ENCODE measurements around the gene XAF1.

Gene XAF1

DNA sequence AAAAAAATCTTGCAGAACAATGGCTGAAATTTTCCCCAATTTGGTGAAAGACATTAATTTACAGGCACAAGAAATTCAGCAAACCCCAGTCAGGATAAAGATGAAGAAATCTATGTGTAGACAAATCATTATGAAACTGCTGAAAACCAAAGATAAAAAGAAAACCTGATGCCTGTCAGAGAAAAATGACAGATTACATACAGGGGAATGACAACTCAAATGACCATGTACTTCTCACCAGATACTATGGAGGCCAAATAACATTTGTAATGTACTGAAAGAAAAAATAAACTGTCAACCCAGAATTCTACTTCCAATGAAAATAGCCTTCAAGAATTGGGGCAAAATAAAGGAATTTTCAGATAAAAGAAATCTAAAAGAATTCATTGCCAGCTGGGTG is 7.2 kb upstream of the XAF1 start:
- no peak overlapping the region for H3K4me3 ChIP-seq (replicated peaks; ENCODE audit: low read depth, low read length)
- H3K36me3 ChIP-seq (ENCODE audit: control insufficient read depth, insufficient read depth, low read length): no peaks in the 10 kb centered on the region
- TF ChIP-seq, protein P1, sequence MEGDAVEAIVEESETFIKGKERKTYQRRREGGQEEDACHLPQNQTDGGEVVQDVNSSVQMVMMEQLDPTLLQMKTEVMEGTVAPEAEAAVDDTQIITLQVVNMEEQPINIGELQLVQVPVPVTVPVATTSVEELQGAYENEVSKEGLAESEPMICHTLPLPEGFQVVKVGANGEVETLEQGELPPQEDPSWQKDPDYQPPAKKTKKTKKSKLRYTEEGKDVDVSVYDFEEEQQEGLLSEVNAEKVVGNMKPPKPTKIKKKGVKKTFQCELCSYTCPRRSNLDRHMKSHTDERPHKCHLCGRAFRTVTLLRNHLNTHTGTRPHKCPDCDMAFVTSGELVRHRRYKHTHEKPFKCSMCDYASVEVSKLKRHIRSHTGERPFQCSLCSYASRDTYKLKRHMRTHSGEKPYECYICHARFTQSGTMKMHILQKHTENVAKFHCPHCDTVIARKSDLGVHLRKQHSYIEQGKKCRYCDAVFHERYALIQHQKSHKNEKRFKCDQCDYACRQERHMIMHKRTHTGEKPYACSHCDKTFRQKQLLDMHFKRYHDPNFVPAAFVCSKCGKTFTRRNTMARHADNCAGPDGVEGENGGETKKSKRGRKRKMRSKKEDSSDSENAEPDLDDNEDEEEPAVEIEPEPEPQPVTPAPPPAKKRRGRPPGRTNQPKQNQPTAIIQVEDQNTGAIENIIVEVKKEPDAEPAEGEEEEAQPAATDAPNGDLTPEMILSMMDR (IDR thresholded peaks at IDR 0.05; ENCODE audit: insufficient read depth, low read length, poor library complexity, severe bottlenecking): no peak
- no peak for DNase-seq (ENCODE audit: extremely low read depth, insufficient read length)
- H3K27me3 ChIP-seq (replicated peaks; ENCODE audit: control insufficient read depth, insufficient read depth, low read length): no peaks in the 10 kb centered on the region

DNA sequence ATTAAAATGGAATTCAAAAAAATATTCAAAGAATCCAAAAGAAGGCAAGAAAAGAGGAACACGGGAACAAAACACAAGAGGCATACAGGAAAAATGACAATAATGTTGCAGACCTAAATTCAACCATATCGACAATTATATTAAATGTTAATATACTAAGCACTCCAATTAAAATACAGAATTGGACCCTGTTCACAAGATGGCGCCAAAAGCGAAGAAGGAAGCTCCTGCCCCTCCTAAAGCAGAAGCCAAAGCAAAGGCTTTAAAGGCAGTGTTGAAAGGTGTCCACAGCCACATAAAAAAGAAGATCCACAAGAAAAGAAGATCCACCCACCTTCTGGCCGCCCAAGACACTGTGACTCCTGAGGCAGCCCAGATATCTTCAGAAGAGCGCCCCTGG is 6.3 kb upstream of the XAF1 start:
- TF ChIP-seq, protein P1 (IDR thresholded peaks at IDR 0.05; ENCODE audit: insufficient read depth, low read length, poor library complexity, severe bottlenecking): no peak
- no peak for DNase-seq (ENCODE audit: extremely low read depth, insufficient read length)
- no peaks in the 10 kb centered on the region for H3K27me3 ChIP-seq (replicated peaks; ENCODE audit: control insufficient read depth, insufficient read depth, low read length)
- H3K4me3 ChIP-seq (replicated peaks; ENCODE audit: low read depth, low read length): no peak overlapping the region
- H3K36me3 ChIP-seq (ENCODE audit: control insufficient read depth, insufficient read depth, low read length): no peaks in the 10 kb centered on the region

DNA sequence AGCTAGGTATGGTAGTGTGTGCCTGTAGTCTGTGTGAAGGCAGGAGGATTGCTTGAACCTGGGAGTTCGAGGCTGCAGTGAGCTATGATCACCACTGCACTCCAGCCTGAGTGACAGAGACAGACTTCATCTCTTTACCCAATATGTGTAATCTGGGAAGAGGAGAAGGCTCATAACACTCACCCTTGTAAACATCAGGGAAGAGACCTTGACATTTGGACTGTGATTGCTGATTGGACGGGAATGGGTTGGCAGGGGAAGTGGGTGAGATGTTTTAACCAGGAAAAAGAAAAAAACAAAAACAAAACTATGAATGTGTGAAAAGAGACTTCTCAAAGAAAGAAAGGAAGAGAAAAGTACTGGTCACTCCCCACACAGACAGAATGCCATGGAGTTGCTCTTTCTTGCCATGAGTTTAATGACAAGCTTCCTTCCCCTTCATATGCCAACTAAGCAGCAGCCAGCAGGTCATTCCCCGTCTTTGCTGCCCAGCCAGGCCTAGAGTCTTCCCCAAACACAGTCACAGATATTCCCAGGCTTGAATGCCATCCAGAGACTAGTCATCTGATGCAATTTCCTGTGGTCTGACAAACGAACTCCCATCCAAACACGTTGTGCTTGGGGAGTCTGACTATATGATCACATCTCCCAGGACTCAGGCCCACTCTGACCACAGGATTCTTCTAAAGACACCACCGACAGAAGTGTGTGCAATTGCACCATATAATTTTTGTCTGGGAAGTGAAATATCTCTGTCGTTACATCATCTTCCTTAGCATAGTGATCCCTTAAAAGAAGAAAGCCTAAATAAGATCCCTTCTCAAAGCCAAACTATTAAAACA is 3.6 kb upstream of the XAF1 start:
- H3K27me3 ChIP-seq (replicated peaks; ENCODE audit: control insufficient read depth, insufficient read depth, low read length): no peaks in the 10 kb centered on the region
- H3K36me3 ChIP-seq (ENCODE audit: control insufficient read depth, insufficient read depth, low read length): no peaks in the 10 kb centered on the region
- H3K4me3 ChIP-seq (replicated peaks; ENCODE audit: low read depth, low read length): no peak overlapping the region
- DNase-seq (ENCODE audit: extremely low read depth, insufficient read length): no peak
- TF ChIP-seq, protein P1 (IDR thresholded peaks at IDR 0.05; ENCODE audit: insufficient read depth, low read length, poor library complexity, severe bottlenecking): no peak

DNA sequence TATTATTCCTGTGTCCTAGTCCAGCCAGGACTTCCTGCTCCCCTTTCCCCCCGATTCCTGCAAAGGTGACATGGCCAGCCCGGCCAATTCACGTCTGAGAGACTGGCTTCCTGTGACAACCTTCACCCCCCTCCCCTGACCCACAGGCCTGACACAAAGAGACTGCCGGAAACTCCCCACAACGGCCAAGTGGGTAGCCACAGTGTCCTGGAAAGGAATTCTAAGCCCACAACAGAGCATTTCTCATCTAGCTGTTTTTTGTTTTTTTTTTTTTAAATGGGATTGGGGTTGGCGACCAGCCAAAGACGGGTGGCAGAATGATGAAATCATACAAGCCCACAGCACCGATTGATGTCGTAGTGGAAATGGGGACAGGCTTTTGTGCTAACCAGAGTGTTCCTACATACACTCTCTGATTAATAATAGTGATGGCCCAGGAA is 2.8 kb upstream of the XAF1 start:
- no peak for DNase-seq (ENCODE audit: extremely low read depth, insufficient read length)
- H3K36me3 ChIP-seq (ENCODE audit: control insufficient read depth, insufficient read depth, low read length): peaks cover under 1% of the 10 kb centered on the region; the same call in 1 of the 2 replicates
- no peak overlapping the region for H3K4me3 ChIP-seq (replicated peaks; ENCODE audit: low read depth, low read length)
- H3K27me3 ChIP-seq (replicated peaks; ENCODE audit: control insufficient read depth, insufficient read depth, low read length): no peaks in the 10 kb centered on the region
- TF ChIP-seq, protein P1 (IDR thresholded peaks at IDR 0.05; ENCODE audit: insufficient read depth, low read length, poor library complexity, severe bottlenecking): no peak

DNA sequence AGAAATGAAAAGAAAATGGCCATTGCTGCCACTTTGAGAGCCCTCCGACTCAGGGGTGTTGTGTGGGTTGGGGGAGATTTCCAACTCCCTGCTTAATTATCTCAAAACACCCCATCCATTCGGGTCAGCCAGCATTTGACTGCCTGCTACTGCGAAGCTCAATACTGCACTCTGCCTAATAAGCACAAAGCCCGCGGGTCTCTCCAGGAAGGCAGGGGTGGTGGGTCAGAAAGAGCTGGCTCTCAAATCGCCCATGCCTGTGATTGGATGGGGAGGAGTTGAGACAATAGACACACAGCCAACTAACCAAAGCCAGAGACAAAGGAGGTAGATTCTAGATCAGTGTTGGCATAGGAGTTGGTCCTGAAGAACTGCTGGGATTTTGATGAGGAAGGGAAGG is 2.3 kb upstream of the XAF1 start:
- Histone ChIP-seq H3K4me3 (replicated peaks; ENCODE audit: low read depth, low read length) (no peak overlapping the region), H3K27me3 (replicated peaks; ENCODE audit: control insufficient read depth, insufficient read depth, low read length) (no peaks in the 10 kb centered on the region), H3K36me3 (ENCODE audit: control insufficient read depth, insufficient read depth, low read length) (peaks cover 4% of the 10 kb centered on the region; the same call in 1 of the 2 replicates)
- DNase-seq (ENCODE audit: extremely low read depth, insufficient read length): no peak
- TF ChIP-seq, protein P1 (IDR thresholded peaks at IDR 0.05; ENCODE audit: insufficient read depth, low read length, poor library complexity, severe bottlenecking): no peak
